HL-60 (cell line): ENCODE results near the gene KCNAB1.
"Not testable (repeated sequence)": the region's sequence is repeated elsewhere in the genome, so short reads cannot be mapped to it uniquely, and the experiment has no call there.

Experiments
- DNase-seq, 2 experiments: peaks; one replicate each; pipeline ENCODE4 v3.0.0-alpha.2; 2010 to 2020; ENCODE audit warnings: low read depth in 1 of 2, low spot score in 1 of 2
- H3K27ac ChIP-seq: fragments of 250-450 bp; sonication (Bioruptor Pico); replicated peaks from 2 replicates; pipeline ENCODE4 v1.5.1; 2020; ENCODE audit warnings: mild to moderate bottlenecking, moderate library complexity
- H3K27me3 ChIP-seq: fragments of 250-450 bp; sonication (Bioruptor Pico); 2 replicates; pipeline ENCODE4 v1.5.1; 2021; ENCODE audit warnings: mild to moderate bottlenecking, moderate library complexity; ENCODE audit not compliant: insufficient read depth, poor library complexity, severe bottlenecking
- H3K4me3 ChIP-seq: replicated peaks from 2 replicates; pipeline ENCODE4 v1.5.1; 2011; ENCODE audit warnings: mild to moderate bottlenecking, control low read depth, low read length; ENCODE audit not compliant: insufficient read depth
- GABPA ChIP-seq: IDR thresholded peaks from 2 replicates; pipeline ENCODE4 v1.6.1; 2012; ENCODE audit warnings: low read depth
- POLR2AphosphoS5 ChIP-seq: IDR thresholded peaks from 2 replicates; pipeline ENCODE4 v1.6.1; 2012; ENCODE audit warnings: low read depth
- SPI1 ChIP-seq: IDR thresholded peaks from 2 replicates; pipeline ENCODE4 v1.6.1; 2012; ENCODE audit warnings: low read depth, mild to moderate bottlenecking, borderline replicate concordance
- TF ChIP-seq, protein P1 (sequence below): IDR thresholded peaks from 2 replicates; pipeline ENCODE4 v1.6.1; 2012; ENCODE audit warnings: low read depth; ENCODE audit not compliant: insufficient replicate concordance
- TF ChIP-seq, protein P2 (sequence below): IDR thresholded peaks from one replicate; pipeline ENCODE4 v1.5.1; 2011; ENCODE audit warnings: low read length, control low read depth, inconsistent platforms; ENCODE audit not compliant: insufficient read depth

KCNAB1 gene

DNA sequence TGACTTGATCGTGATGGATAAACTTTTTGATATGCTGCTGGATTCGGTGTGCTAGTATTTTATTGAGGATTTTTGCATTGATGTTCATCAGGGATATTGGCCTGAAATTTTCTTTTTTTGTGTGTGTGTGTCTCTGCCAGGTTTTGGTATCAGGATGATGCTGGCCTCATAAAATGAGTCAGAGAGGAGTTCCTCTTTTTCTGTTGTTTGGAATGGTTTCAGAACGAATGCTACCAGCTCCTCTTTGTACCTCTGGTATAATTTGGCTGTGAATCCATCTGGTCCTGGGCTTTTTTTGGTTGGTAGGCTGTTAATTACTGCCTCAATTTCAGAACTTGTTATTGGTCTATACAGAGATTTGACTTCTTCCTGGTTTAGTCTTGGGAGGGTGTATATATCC is 76.8 kb downstream of the KCNAB1 start:
- H3K27ac ChIP-seq: not testable (repeated sequence)

DNA sequence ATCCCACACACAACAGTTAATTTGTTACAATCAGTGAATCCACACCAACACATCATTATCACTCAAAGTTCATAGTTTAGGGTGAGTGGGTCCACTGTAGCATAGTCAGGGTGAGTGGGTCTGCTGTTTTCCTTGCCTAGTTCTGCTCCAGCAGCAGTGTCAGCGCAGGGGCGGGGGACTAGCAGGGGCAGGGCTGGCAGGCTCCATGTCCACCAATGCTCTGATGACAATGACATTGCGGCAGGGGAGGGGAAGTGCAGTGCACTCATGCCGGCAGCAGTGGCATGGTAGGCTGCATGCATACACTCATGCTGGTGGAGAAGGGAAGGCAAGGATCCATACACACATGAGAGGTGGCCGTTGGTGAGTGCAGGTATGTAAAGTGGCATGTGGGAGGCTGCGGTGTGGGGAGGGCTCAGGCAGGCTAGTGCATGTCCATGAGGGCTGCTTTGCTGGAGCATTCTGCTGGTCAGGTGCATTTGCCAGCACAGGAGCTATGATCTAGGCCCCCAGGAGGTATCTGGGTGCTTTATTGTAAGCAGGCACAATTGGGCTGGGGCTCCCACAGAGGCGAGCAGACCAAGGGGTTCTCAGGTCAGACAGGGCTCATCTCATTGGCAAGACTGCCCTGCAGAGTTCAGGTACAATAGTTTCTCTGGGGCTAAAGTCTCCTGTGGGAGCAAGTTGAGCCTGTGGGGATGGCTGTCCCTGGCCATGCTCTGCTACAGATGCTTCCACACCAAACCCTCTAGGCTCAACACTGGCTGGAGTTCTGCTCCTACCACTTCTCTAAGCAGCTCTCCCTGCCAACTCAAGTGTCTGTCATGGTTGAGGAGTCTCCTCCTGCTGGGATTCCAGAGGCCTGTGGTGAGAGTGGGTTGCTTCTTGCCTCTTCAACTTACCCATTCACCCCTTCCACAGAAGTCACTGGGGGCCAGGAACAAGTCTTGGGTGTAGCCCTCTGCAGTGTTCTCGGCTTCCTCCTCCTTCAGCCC is 81.3 kb downstream of the KCNAB1 start:
- TF ChIP-seq, protein P1, sequence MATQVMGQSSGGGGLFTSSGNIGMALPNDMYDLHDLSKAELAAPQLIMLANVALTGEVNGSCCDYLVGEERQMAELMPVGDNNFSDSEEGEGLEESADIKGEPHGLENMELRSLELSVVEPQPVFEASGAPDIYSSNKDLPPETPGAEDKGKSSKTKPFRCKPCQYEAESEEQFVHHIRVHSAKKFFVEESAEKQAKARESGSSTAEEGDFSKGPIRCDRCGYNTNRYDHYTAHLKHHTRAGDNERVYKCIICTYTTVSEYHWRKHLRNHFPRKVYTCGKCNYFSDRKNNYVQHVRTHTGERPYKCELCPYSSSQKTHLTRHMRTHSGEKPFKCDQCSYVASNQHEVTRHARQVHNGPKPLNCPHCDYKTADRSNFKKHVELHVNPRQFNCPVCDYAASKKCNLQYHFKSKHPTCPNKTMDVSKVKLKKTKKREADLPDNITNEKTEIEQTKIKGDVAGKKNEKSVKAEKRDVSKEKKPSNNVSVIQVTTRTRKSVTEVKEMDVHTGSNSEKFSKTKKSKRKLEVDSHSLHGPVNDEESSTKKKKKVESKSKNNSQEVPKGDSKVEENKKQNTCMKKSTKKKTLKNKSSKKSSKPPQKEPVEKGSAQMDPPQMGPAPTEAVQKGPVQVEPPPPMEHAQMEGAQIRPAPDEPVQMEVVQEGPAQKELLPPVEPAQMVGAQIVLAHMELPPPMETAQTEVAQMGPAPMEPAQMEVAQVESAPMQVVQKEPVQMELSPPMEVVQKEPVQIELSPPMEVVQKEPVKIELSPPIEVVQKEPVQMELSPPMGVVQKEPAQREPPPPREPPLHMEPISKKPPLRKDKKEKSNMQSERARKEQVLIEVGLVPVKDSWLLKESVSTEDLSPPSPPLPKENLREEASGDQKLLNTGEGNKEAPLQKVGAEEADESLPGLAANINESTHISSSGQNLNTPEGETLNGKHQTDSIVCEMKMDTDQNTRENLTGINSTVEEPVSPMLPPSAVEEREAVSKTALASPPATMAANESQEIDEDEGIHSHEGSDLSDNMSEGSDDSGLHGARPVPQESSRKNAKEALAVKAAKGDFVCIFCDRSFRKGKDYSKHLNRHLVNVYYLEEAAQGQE: no peak
- DNase-seq: no peak
- Histone ChIP-seq H3K27ac (no peak overlapping the region), H3K4me3 (no peak overlapping the region), H3K27me3 (no peaks in the 10 kb centered on the region)

More for the DNA sequence above, 76.8 kb downstream of the KCNAB1 start:
- TF ChIP-seq SPI1: peak; percentile 55
- not testable (repeated sequence) for H3K4me3 ChIP-seq, DNase-seq, H3K27me3 ChIP-seq

DNA sequence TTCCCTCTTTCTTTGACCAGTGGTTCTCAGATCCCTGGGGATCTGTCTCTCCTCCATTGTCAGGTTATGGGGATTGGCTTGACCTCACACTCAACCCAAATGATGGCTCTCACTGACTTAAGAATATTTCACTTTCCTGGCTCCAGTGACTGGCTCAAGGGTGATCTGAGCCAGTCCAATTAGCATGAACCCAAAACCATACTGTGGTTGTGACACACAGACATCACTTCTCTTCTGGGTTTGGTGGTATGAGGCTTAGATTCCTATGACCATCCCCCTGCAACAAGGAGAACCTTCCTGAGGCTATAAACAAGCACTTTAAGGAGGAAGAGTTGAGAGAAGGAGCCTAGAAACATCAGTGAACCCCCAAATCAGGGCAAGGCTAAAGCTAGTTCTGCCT is 85.8 kb downstream of the KCNAB1 start:
- H3K27me3 ChIP-seq: peaks cover 3% of the 10 kb centered on the region
- no peak for DNase-seq
- no peak overlapping the region for H3K27ac ChIP-seq
- no peak overlapping the region for H3K4me3 ChIP-seq
- TF ChIP-seq POLR2AphosphoS5 (no peak), SPI1 (no peak)
- TF ChIP-seq, protein P1: no peak

DNA sequence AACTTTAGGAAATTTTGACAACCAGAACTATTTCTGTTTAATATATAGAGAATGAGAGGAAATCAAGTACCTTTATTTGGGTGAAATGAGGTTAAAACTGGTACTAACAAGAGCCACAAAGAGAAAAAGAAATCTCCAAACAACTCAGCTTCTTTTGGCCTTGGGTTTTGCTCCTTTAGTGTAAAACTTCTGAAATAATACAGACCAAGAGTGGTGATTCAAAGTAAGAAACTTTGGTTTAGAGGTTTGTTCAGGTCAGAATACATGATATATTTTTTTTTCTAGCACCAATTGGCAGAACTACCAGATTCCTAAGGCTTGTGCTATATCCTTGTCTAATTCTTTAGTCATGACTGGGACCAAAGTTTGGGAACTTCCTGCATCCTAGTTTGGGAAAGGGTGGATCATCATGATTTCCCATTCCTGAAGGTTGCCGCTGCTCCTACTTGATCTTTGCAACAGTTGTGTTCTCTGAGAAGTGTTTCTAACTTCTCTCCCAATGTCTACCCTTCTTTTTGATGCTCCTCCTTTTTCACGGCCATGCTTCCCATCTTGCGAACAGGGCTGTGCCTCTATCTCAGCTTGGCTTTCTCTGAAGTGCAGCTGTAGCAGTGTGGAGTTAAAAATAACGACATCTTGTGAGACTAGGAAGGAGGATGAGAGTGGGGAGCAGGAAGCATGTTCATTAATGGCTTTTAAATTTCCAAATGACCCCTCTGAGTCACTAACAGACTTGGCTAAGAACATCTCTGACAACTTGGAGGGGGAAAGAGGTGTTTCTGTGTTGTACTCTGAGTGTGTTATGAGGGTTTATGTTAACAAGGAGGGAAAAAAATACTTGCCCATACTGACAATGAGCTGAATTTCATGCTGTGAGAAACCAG is 87.7 kb downstream of the KCNAB1 start:
- Histone ChIP-seq H3K27me3 (peaks cover 3% of the 10 kb centered on the region), H3K27ac (no peak overlapping the region), H3K4me3 (no peak overlapping the region)
- no peak for DNase-seq
- no peak for TF ChIP-seq POLR2AphosphoS5
- TF ChIP-seq SPI1: no peak
- no peak for TF ChIP-seq GABPA
- TF ChIP-seq, protein P1: no peak
- TF ChIP-seq, protein P2, sequence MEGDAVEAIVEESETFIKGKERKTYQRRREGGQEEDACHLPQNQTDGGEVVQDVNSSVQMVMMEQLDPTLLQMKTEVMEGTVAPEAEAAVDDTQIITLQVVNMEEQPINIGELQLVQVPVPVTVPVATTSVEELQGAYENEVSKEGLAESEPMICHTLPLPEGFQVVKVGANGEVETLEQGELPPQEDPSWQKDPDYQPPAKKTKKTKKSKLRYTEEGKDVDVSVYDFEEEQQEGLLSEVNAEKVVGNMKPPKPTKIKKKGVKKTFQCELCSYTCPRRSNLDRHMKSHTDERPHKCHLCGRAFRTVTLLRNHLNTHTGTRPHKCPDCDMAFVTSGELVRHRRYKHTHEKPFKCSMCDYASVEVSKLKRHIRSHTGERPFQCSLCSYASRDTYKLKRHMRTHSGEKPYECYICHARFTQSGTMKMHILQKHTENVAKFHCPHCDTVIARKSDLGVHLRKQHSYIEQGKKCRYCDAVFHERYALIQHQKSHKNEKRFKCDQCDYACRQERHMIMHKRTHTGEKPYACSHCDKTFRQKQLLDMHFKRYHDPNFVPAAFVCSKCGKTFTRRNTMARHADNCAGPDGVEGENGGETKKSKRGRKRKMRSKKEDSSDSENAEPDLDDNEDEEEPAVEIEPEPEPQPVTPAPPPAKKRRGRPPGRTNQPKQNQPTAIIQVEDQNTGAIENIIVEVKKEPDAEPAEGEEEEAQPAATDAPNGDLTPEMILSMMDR: no peak
